ENCODE measurements around the gene PTCSC3.

DNA sequence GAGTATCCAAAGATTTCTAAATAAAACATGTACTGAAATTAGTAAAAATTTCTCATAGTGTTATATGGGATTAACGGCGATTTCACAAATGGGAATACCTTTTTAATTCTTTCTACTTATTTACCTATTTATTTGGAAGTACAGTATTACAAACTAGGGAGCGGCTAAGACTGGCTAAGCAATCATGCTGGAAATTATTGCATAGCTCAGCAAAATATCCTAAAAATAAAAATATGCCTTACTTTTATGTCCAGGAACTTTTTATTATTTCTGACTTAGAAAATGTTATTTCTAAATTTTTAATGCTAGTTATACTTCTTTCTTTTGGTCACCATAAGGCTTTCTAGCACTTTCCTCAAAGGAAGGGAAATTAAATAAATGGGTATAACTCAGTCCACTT is 36.5 kb upstream of the PTCSC3 start:
- no peak for TF ChIP-seq GATA3 (IDR thresholded peaks at IDR 0.05; ENCODE audit: low read depth, low read length)
- TF ChIP-seq GATA2 (IDR thresholded peaks at IDR 0.05; ENCODE audit: low read depth, low read length) = no peak
